Measurements from ENCODE around the gene RAB15.

RAB15 gene

GRCh38 chr14:64955297-64955696 is 16.8 kb downstream of the RAB15 start:
- DNase-seq (ENCODE audit: low read depth) = no peak

- DNase-seq (ENCODE audit: low read depth) = no peak
These were observed 17.5 kb downstream of the RAB15 start for GRCh38 chr14:64954491-64955240.

- DNase-seq (ENCODE audit: low read depth) = no peak
These were observed 18.5 kb downstream of the RAB15 start for GRCh38 chr14:64953661-64954060.

DNA sequence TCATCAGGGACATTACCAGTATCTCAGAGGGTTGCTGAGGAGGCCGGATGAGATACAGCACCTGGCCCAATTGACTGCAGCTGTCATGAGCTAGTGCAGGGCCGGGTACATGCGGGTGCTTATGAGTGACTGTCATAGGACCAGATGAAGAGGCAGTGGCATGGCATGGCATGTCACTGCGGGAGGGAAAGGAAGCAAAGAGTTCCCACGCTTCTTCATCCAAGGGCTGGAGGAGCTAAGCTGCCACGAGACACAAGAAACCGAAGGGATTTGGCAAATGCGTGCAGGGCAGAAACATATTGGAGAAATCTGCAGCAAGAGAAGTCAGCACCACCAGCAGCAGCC is 18.9 kb downstream of the RAB15 start:
- DNase-seq (ENCODE audit: low read depth) = no peak

GRCh38 chr14:64952598-64953309 is 19.4 kb downstream of the RAB15 start:
- no peak for DNase-seq (ENCODE audit: low read depth)

- no peak for DNase-seq (ENCODE audit: low read depth)
These were observed 20.4 kb downstream of the RAB15 start for GRCh38 chr14:64951724-64952123.

GRCh38 chr14:64951291-64951690 is 20.8 kb downstream of the RAB15 start:
- DNase-seq (ENCODE audit: low read depth) = no peak

DNA sequence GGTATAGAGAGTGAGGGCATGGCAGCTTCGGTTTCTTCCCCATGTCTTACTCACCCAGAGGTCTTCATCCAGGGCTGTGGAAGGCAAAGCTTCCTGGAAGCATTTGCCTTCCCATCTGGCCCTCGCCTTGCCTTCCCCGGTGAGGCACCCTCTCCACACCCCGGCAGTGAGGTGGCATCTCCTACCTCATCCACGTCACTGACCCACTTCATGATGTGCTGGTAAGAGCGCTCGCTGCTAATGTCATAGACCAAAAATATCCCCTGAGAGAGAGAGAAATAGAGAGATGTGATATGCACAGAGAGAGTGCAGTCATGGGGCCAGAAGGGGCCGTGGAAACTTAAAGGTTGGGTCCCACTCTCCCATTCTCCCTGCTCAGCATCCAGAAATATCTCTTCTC is 21.2 kb downstream of the RAB15 start:
- DNase-seq (ENCODE audit: low read depth) = no peak

GRCh38 chr14:64948612-64949210 is 23.4 kb downstream of the RAB15 start:
- DNase-seq (ENCODE audit: low read depth) = no peak

DNA sequence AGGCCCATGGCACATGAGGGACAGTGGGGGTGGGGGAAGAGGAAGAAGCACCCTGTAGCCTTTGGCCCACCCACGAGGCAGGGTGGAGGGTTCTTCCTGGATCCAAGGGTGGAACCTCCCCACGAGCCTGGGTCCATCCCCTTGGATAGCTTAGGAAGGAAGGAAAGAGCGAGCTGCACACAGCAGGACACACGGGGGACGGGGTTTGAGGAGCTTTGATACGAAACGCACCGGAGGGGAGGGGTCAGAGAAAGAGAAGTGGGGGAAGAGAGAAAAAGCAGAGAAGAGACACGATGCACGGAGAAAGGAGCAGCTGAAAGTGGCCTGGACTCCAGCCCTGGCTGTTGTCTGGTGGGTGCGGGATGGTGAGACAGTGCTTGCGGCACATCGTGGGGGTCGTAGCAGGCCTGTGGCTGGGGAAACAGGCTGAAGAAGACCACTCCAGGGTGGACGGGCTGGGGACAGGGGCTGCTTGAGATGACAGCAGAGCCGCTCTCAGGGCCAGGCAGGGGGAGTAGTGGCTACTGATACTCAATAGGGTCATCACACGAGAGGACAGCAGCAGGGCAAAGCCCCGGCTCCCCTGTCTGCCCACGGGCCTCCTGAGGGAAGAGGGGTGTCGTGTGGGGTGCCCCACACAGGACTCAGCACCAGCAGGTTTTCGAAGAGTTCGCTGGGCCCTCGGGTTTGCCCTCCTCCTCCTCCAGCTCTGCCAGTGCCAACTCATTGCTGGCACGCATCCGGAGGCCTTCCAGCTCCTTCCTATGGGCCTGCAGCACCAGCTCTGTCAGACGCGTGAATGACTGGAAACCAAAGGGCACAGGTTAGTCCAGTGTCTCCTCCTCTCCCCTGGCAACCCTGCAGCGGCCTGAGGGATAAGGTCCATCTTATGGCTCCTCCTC is 24.2 kb downstream of the RAB15 start:
- DNase-seq (ENCODE audit: low read depth) = no peak

- DNase-seq (ENCODE audit: low read depth) = no peak
These were observed 25.7 kb downstream of the RAB15 start for GRCh38 chr14:64946310-64947045.

DNA sequence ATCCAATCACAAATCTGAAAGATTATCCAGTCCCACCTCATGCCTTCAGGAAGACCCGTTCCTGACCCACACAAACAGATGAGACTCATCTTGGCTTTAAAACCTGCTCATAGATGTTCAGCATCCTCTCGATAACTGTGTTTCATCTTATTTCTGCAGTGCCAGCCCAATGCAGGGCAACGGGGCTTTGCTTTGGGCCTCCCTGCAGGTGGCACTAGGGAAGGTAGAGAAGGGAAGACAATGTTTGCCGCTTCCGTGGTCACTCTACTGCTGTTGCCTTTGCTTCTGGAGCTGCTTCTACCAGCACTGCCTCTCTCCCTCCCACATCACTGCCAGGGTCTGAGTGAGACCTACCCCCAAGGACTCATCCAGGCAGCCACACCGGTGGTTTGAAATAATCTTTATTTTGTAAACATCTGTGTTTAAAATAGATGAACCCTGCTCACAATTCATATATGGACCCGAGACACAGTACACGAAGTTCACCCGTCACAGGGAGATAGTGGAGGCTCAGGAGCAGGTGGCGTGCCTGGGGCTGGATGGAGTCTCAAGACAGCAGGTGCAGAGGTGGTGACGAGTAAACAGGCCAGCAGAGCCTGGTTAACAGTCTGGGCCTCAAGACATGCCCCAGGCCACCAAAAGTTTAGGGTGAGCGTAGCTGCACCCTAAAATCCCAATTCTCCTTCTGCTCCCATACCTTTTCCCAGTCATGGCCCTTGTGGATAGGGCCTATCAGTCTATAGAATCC is 26.5 kb downstream of the RAB15 start:
- no peak for DNase-seq (ENCODE audit: low read depth)

GRCh38 chr14:64944861-64945260 is 27.3 kb downstream of the RAB15 start:
- no peak for DNase-seq (ENCODE audit: low read depth)

- no peak for DNase-seq (ENCODE audit: low read depth)
These were observed 28.1 kb downstream of the RAB15 start for GRCh38 chr14:64944041-64944440.

DNA sequence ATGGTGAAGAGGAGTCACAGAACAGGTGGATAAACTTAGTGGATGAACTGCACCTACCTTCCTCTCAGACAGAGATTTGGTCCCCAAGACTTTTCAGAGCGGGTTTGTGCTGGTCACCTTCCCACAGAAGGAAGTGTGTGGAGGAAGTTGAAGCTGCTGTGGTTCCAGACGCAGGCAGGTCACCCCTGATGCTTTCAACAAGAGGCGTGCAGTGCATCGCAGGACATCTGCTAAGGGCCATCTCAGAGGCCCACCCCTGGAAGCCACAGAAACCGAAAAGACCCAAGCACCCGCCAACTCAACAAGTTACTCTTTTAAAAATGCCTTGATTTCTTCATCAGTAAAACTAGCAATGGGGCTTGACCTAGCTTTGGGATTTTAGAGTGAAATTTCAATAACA is 28.6 kb downstream of the RAB15 start:
- no peak for DNase-seq (ENCODE audit: low read depth)

DNA sequence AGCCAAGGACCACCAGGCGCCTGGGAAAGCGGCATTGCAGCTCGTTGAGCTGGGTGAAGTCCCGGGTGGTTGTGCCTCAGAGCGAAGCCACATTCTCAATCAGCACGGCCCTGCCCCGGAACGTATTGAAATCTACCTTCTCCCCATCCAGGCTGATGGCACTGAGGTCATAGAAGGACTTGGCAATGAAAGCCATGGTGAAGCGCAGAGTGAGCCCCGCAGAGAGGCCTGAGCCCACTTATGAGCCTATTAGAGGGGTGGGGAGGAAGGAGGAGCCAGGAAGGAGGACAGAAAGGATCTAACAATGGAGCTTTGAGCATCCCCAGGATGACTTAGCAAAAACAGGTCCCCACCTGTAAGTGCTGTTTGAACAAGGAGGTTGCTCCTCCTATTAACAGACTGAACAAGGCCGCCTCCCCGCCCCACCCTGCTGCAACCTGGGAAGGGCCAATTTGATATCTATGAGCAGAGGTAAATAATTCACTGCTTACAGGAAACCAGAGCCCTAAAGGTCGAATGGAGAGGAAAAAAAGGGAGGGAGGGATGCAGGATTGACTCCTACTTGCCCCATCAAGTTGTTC is 29.5 kb downstream of the RAB15 start, which contains the start of gene GPX2:
GPX2 (minus strand) TSS at position 215 of the 581 bp plus-strand sequence; CDS start at position 196, 19 bp downstream.
- DNase-seq (ENCODE audit: low read depth) = no peak

GRCh38 chr14:64940336-64940910 is 31.7 kb downstream of the RAB15 start:
- DNase-seq (ENCODE audit: low read depth) = no peak

DNA sequence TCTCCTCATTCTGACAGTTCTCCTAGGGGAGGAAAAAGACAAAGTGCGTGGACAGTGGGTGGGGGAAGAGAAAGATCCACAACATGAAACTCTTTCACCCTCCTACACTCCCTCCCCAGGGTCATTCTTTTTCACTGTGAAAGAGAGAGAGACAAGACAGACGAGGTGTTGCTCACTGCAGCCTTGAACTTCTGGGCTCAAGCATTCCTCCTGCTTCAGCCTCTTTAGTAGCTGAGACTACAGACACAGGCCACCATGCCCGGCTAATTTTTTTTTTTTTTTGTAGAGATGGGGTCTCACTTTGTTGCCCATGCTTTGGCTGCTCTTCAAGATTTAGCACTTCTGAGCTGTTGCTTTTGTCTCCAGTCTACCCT is 32.3 kb downstream of the RAB15 start:
- no peak for DNase-seq (ENCODE audit: low read depth)

DNA sequence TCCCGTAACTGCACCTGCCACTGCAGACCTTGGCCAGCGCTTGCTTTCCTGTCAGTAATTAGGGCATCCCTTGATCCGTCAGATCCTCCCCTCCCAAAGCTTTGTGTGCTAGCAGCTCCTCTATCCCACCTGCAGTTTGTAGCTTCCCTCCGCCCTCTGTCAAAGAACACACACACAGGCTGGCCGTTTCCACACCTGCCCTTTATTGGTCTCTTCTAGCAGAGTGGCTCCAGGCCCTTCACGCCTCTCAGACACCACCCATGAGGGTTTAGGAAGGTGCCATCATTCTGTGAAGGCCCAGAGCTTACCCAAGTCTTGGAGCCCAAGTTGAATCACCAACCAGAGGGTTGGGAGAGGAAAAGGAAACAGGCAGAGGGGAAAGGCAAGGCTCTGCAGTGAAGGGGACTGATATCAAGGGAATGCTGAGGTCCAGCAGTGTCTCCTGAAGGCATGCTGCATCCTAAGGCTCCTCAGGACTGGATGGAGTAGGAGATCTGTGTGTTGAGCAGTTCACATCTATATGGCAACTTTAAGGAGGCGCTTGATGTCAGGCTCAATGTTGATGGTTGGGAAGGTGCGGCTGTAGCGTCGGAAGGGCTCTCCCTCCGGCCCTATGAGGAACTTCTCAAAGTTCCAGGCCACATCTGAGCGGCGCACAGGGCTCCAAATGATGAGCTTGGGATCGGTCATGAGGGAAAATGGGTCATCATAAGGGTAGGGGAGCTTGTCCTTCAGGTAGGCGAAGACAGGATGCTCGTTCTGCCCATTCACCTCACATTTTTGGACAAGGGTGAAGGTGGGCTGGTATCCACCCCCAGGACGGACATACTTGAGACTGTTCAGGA is 32.9 kb downstream of the RAB15 start:
- no peak for DNase-seq (ENCODE audit: low read depth)

All from activated T-helper 9 cell treated with anti-CD3 and anti-CD28 coated beads, Interleukin-2, amount 50 U/mL, for 16 hours (primary cell).